H1 (cell line): ENCODE data around the gene TVP23A. TPM values are rescaled to one million over a fixed set of nuclear protein-coding genes. Genes with fewer than 3 reads are reported as not detected.

Source experiments
- CTCF ChIA-PET: fragments of 300-600 bp; sonication (Branson Sonifier 250); formaldehyde crosslinking; loops from one replicate; lab custom pipeline; 2021; ENCODE audit not compliant: partially characterized antibody; lab: Charles Lee
- POLR2A ChIA-PET: fragments of 300-600 bp; sonication (Branson Sonifier 250); formaldehyde crosslinking; loops from one replicate; lab custom pipeline; 2021; ENCODE audit warnings: inconsistent platforms; ENCODE audit not compliant: partially characterized antibody; lab: Charles Lee
- DNase-seq, 2 experiments: peaks; one replicate each; pipeline versions ENCODE4 v3.0.0 to v3.0.0-alpha.2; 2010 to 2022; ENCODE audit warnings: low spot score in 2 of 2, low read depth in 1 of 2, mixed read lengths in 1 of 2
- FAIRE-seq: peaks from 2 replicates; lab custom pipeline; 2011; peaks lifted over from hg19 to GRCh38; lab: Jason Lieb, UNC
- H2AFZ ChIP-seq: 2 replicates; pipeline ENCODE4 v1.8.1; 2012; ENCODE audit warnings: low read length, inconsistent platforms
- H2AK5ac ChIP-seq: 2 replicates; pipeline ENCODE4 v1.6.1; 2013; ENCODE audit warnings: low read depth, low read length
- H2BK120ac ChIP-seq: replicated peaks from 2 replicates; pipeline ENCODE3; 2013; ENCODE audit warnings: low read depth, low read length, inconsistent platforms
- H2BK12ac ChIP-seq: 2 replicates; pipeline ENCODE4 v1.6.1; 2013; ENCODE audit warnings: low read depth, low read length
- H2BK15ac ChIP-seq: 2 replicates; pipeline ENCODE4 v1.6.1; 2013; ENCODE audit warnings: low read length
- H2BK20ac ChIP-seq: 2 replicates; pipeline ENCODE4 v1.6.1; 2013; ENCODE audit warnings: low read length
- H2BK5ac ChIP-seq: 2 replicates; pipeline ENCODE4 v1.6.1; 2013; ENCODE audit warnings: low read depth, low read length
- H3K14ac ChIP-seq: 2 replicates; pipeline ENCODE4 v1.6.1; 2013; ENCODE audit warnings: inconsistent platforms; ENCODE audit not compliant: insufficient read length
- H3K18ac ChIP-seq: 2 replicates; pipeline ENCODE4 v1.6.1; 2013; ENCODE audit warnings: low read length; ENCODE audit errors: extremely low read depth
- H3K23ac ChIP-seq: 2 replicates; pipeline ENCODE4 v1.6.1; 2013; ENCODE audit warnings: inconsistent platforms; ENCODE audit not compliant: insufficient read length
- H3K23me2 ChIP-seq: 2 replicates; pipeline ENCODE4 v1.6.1; 2013; ENCODE audit warnings: low read depth, low read length
- H3K27ac ChIP-seq: 2 replicates; pipeline ENCODE4 v1.6.1; 2011; ENCODE audit warnings: low read depth, low read length, inconsistent platforms
- H3K27me3 ChIP-seq, 4 experiments: replicated peaks in 1 of 4; 1 replicate in 1 of 4; 2 replicates in 3 of 4; pipeline versions ENCODE4 v1.6.1 to v1.8.1; 2011 to 2013; ENCODE audit warnings: low read length in 3 of 4, mild to moderate bottlenecking in 3 of 4, inconsistent platforms in 2 of 4, mixed read lengths in 2 of 4, moderate library complexity in 1 of 4; ENCODE audit not compliant: control insufficient read depth in 3 of 4, insufficient read depth in 3 of 4; ENCODE audit errors: extremely low read depth in 1 of 4
- H3K36me3 ChIP-seq, 4 experiments: 2 replicates each; pipeline versions ENCODE4 v1.6.1 to v1.8.1; 2011 to 2013; ENCODE audit warnings: mild to moderate bottlenecking in 4 of 4, low read length in 3 of 4, moderate library complexity in 2 of 4, control low read depth in 1 of 4, inconsistent platforms in 1 of 4; ENCODE audit not compliant: insufficient read depth in 4 of 4, control insufficient read depth in 2 of 4
- H3K4ac ChIP-seq: replicated peaks from 2 replicates; pipeline ENCODE3; 2013; ENCODE audit warnings: low read length, low read depth, mixed read lengths, inconsistent platforms; ENCODE audit not compliant: insufficient read length
- H3K4me1 ChIP-seq, 4 experiments: replicated peaks in 1 of 4; 1 replicate in 1 of 4; 2 replicates in 3 of 4; pipeline versions ENCODE4 v1.6.1 to v1.8.1; 2011 to 2013; ENCODE audit warnings: low read length in 3 of 4, inconsistent platforms in 2 of 4, mixed read lengths in 1 of 4; ENCODE audit not compliant: insufficient read depth in 4 of 4, control insufficient read depth in 3 of 4
- H3K4me2 ChIP-seq, 2 experiments: 2 replicates each; pipeline versions ENCODE4 v1.6.1 to v1.8.1; 2011 to 2013; ENCODE audit warnings: low read depth in 2 of 2, low read length in 2 of 2, control low read depth in 1 of 2, inconsistent platforms in 1 of 2, mild to moderate bottlenecking in 1 of 2; ENCODE audit not compliant: insufficient read depth in 1 of 2
- H3K4me3 ChIP-seq, 4 experiments: fragments of 200-600, 300-600 bp in 1 of 4; sonication (generic), shearing (Covaris generic), sonication (Bioruptor Twin) in 1 of 4; 2 replicates each; pipeline versions ENCODE4 v1.5.1 to v1.8.1; 2011 to 2016; ENCODE audit warnings: low read length in 4 of 4, low read depth in 3 of 4, control low read depth in 2 of 4, inconsistent platforms in 2 of 4, mild to moderate bottlenecking in 2 of 4, mixed read lengths in 1 of 4, moderate library complexity in 1 of 4; ENCODE audit not compliant: insufficient read depth in 2 of 4; ENCODE audit errors: extremely low read depth in 1 of 4
- H3K56ac ChIP-seq: replicated peaks from 2 replicates; pipeline ENCODE3; 2013; ENCODE audit warnings: low read depth, mild to moderate bottlenecking, mixed read lengths, low read length, inconsistent platforms; ENCODE audit not compliant: insufficient read length
- H3K79me1 ChIP-seq: 2 replicates; pipeline ENCODE4 v1.6.1; 2013; ENCODE audit warnings: low read depth, low read length, control low read depth
- H3K79me2 ChIP-seq, 2 experiments: 2 replicates each; pipeline versions ENCODE4 v1.6.1 to v1.8.1; 2012 to 2013; ENCODE audit warnings: low read length in 2 of 2, mild to moderate bottlenecking in 2 of 2, inconsistent platforms in 1 of 2; ENCODE audit not compliant: insufficient read depth in 2 of 2, control insufficient read depth in 1 of 2
- H3K9ac ChIP-seq, 4 experiments: replicated peaks in 1 of 4; 1 replicate in 1 of 4; 2 replicates in 3 of 4; pipeline versions ENCODE4 v1.6.1 to v1.8.1; 2011 to 2013; ENCODE audit warnings: low read depth in 3 of 4, low read length in 3 of 4, control low read depth in 2 of 4, mild to moderate bottlenecking in 2 of 4, moderate library complexity in 2 of 4, inconsistent platforms in 1 of 4; ENCODE audit errors: extremely low read depth in 1 of 4
- H3K9me3 ChIP-seq, 2 experiments: 2 replicates each; pipeline versions ENCODE4 v1.6.1 to v1.8.1; 2012 to 2013; ENCODE audit warnings: mild to moderate bottlenecking in 2 of 2, moderate library complexity in 2 of 2, control low read depth in 1 of 2, inconsistent platforms in 1 of 2, low read depth in 1 of 2, low read length in 1 of 2, mixed read lengths in 1 of 2; ENCODE audit not compliant: insufficient read depth in 2 of 2
- H4K20me1 ChIP-seq, 2 experiments: replicated peaks in 1 of 2; 2 replicates each; pipeline versions ENCODE3 to v1.8.1; 2011 to 2013; ENCODE audit warnings: inconsistent platforms in 2 of 2, low read length in 2 of 2, mild to moderate bottlenecking in 1 of 2; ENCODE audit not compliant: insufficient read depth in 2 of 2, control insufficient read depth in 1 of 2
- H4K5ac ChIP-seq: 2 replicates; pipeline ENCODE4 v1.6.1; 2013; ENCODE audit warnings: low read length, low read depth, mixed read lengths, inconsistent platforms; ENCODE audit not compliant: insufficient read length
- H4K8ac ChIP-seq: 2 replicates; pipeline ENCODE4 v1.8.0; 2013; ENCODE audit warnings: mild to moderate bottlenecking, moderate library complexity, low read length, inconsistent platforms; ENCODE audit not compliant: insufficient read depth; ENCODE audit errors: extremely low read depth
- H4K91ac ChIP-seq: replicated peaks from 2 replicates; pipeline ENCODE3; 2013; ENCODE audit warnings: low read length, mixed read lengths, inconsistent platforms; ENCODE audit not compliant: insufficient read length
- PHF8 ChIP-seq: fragments of 200-600 bp; sonication (generic); conservative IDR thresholded peaks from 2 replicates; pipeline ENCODE4 v1.7.1; 2012; ENCODE audit warnings: low read depth, mild to moderate bottlenecking, inconsistent platforms, low read length, moderate library complexity
- WGBS, 2 experiments: shearing (Covaris generic) in 1 of 2; methylation state at CpG; one replicate each; pipeline versions ENCODE4 v1.1.6 to v1.1.7; 2013 to 2015; ENCODE audit warnings: low lambda C conversion rate in 2 of 2, mixed read lengths in 2 of 2, inconsistent platforms in 1 of 2, low coverage in 1 of 2, missing lambda C conversion rate in 1 of 2; ENCODE audit not compliant: insufficient replicate concordance in 2 of 2, insufficient coverage in 1 of 2, insufficient read length in 1 of 2; ENCODE audit errors: extremely low coverage in 1 of 2, missing lambda C conversion rate in 1 of 2; 5-methylcytosine and 5-hydroxymethylcytosine counted together
- polyA plus RNA-seq, 7 experiments: library from polyadenylated mRNA; depleted of rRNA in 3 of 7; stranded (reverse) in 5 of 7; unstranded in 2 of 7; fragments of >200 nt in 5 of 7; fragments of 200-250 nt in 2 of 7; gene quantifications; 1 replicate in 5 of 7; 2 replicates in 1 of 7; 4 replicates in 1 of 7; pipeline versions ENCODE4 v1.2.1 to v1.2.3, GENCODE V29; 2011 to 2013; ENCODE audit warnings: missing spikeins in 2 of 7, mixed read lengths in 2 of 7
- total RNA-seq: library from RNA; stranded (reverse); fragmentation: NEBNext Ultra II Directional; extraction: Animal tissue kit (Norgen Biotek cat#: 25700); gene quantifications from 2 replicates; pipeline ENCODE4 v1.2.1, GENCODE V29; 2021

The TVP23A gene
- total and polyA plus RNA-seq, 2 of the 8 experiments (the other 6 are each of a cell fraction or from before 2014, with no cell fraction given): 2.2 to 3.1 TPM

GRCh38 chr16:10767127-10767526 is 51.5 kb downstream of the TVP23A start:
- H2BK120ac ChIP-seq: no peak overlapping the region
- no peaks in the 10 kb centered on the region for H3K79me2 ChIP-seq
- H3K14ac ChIP-seq: no peak overlapping the region
- 89% methylated on average over 7 of the region's 7 CpGs; no CpG with 5 or more reads in 1 of the 2 experiments for WGBS, 2 experiments
- H3K4me2 ChIP-seq: no peak overlapping the region
- H2BK5ac ChIP-seq: no peak overlapping the region
- no peak overlapping the region for H3K4me3 ChIP-seq
- no peaks in the 10 kb centered on the region for H3K9me3 ChIP-seq
- no peak overlapping the region for H2BK12ac ChIP-seq
- no peak overlapping the region for H3K9ac ChIP-seq
- H4K91ac ChIP-seq: no peak overlapping the region
- H2BK20ac ChIP-seq: no peak overlapping the region
- H4K5ac ChIP-seq: no peak overlapping the region
- no peak overlapping the region for H3K4ac ChIP-seq
- no peak for FAIRE-seq
- no peak overlapping the region for H3K23ac ChIP-seq
- no peak overlapping the region for H2AFZ ChIP-seq
- H3K27ac ChIP-seq: no peak overlapping the region
- H3K27me3 ChIP-seq: no peaks in the 10 kb centered on the region
- ChIA-PET POLR2A (no interaction called here), CTCF (no interaction called here)
- H3K4me1 ChIP-seq: no peaks in the 10 kb centered on the region
- H3K36me3 ChIP-seq: peaks cover 0 to 13% (median 6%) of the 10 kb centered on the region in 4 experiments; a peak in 5 of 8 replicates
- H2AK5ac ChIP-seq: no peak overlapping the region
- no peak overlapping the region; the same call in 1 of the 2 replicates for H4K8ac ChIP-seq
- H3K18ac ChIP-seq: no peak overlapping the region
- no peaks in the 10 kb centered on the region for H3K79me1 ChIP-seq
- no peaks in the 10 kb centered on the region for H4K20me1 ChIP-seq
- H3K23me2 ChIP-seq: no peaks in the 10 kb centered on the region
- H2BK15ac ChIP-seq: no peak overlapping the region
- no peak overlapping the region for H3K56ac ChIP-seq
- no peak for DNase-seq
- no peak for TF ChIP-seq PHF8
